GM18861 (cell line): ENCODE measurements around the gene MUC4.
"Not testable (repeated sequence)": the region's sequence is repeated elsewhere in the genome, so short reads cannot be mapped to it uniquely, and the experiment has no call there.

Experiments used
- ATAC-seq: cut with Tn5 transposase; IDR thresholded peaks from one replicate; pipeline ENCODE4 v1.9.1; 2021; ENCODE audit not compliant: unreplicated experiment

MUC4 gene

GRCh38 chr3:195788711-195789581 lies 22.8 kb downstream of the MUC4 start:
- no peak for ATAC-seq

- not testable (repeated sequence) for ATAC-seq
These were observed 25.8 kb downstream of the MUC4 start for GRCh38 chr3:195785781-195786405.

GRCh38 chr3:195784031-195784430 lies 27.7 kb downstream of the MUC4 start:
- ATAC-seq, result not testable (repeated sequence)

- not testable (repeated sequence) for ATAC-seq
These were observed 30.5 kb downstream of the MUC4 start for GRCh38 chr3:195781236-195781635.

GRCh38 chr3:195777975-195778374 lies 33.8 kb downstream of the MUC4 start:
- no peak for ATAC-seq

GRCh38 chr3:195774917-195775316 lies 36.8 kb downstream of the MUC4 start:
- ATAC-seq, result no peak

- ATAC-seq, result no peak
These were observed 37.7 kb downstream of the MUC4 start for GRCh38 chr3:195773956-195774537.

GRCh38 chr3:195771646-195772300 lies 40.0 kb downstream of the MUC4 start:
- ATAC-seq, result no peak

GRCh38 chr3:195770841-195771645 lies 40.7 kb downstream of the MUC4 start:
- ATAC-seq, result not testable (repeated sequence)

GRCh38 chr3:195770081-195770840 lies 41.5 kb downstream of the MUC4 start:
- ATAC-seq, result no peak

- no peak for ATAC-seq
These were observed 42.2 kb downstream of the MUC4 start for GRCh38 chr3:195769551-195769950.

- no peak for ATAC-seq
These were observed 42.9 kb downstream of the MUC4 start for GRCh38 chr3:195768831-195769303.

- ATAC-seq, result no peak
These were observed 43.3 kb downstream of the MUC4 start for GRCh38 chr3:195768414-195768813.

GRCh38 chr3:195767792-195768191 lies 43.9 kb downstream of the MUC4 start:
- ATAC-seq, result no peak

- ATAC-seq, result no peak
These were observed 45.1 kb downstream of the MUC4 start for GRCh38 chr3:195766671-195767070.

- ATAC-seq, result no peak
These were observed 46.6 kb downstream of the MUC4 start for GRCh38 chr3:195764961-195765706.

- ATAC-seq, result no peak
These were observed 47.6 kb downstream of the MUC4 start for GRCh38 chr3:195763843-195764825.
